Nucleus accumbens (tissue), 56 donors: ENCODE measurements around the gene APLN.
A peak's percentile ranks its signal among the peaks of the same experiment; 100 is the strongest.

Source experiments
- DNase-seq, 56 donors: peaks; one replicate each; lab custom pipeline; 2025; lab: John Stamatoyannopoulos, UW

APLN gene

DNA sequence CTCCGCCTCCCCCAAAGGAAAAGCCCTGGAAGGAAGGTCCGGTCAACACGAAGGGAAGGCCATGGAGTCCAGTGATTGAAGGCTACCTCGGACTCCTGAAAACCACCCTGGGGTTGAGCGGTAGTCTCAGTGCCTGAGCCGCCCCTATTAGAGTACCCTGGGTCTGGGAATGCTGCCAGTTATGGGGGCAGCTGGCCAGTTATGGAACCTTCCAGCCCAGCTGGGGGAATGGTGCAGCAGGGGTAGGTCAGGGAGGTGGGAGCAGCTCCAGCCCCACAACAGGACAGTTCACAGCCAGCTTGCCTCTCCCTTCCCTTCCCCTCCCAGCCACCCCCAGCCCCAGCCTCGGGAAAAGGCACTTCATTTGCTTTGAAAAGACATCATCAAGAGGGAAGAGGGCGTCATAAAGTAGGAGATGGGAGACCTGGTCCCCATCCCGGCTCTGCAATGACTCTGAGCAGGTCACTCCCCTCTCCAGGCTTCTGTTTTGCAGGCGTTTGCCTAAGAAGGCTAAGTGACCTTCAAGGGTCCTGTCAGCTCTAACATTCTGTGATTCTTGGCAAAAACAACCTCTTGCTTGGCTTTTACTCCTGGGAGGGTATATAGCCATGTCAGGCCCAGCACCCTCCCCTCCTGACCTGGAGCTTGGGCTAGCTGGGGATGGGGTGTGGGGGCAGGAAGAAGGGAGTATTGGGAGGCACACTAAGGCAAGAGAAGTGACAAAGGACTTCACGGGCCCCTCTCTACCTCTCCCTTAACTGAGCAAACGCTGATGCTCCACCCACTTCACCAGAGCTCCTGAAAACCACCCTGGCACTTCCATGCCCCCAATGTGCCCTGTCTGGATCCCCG is 8.0 kb downstream of the APLN start:
- DNase-seq = peak in 10 of 56 donors; percentile 1 to 31 (median 7)

DNA sequence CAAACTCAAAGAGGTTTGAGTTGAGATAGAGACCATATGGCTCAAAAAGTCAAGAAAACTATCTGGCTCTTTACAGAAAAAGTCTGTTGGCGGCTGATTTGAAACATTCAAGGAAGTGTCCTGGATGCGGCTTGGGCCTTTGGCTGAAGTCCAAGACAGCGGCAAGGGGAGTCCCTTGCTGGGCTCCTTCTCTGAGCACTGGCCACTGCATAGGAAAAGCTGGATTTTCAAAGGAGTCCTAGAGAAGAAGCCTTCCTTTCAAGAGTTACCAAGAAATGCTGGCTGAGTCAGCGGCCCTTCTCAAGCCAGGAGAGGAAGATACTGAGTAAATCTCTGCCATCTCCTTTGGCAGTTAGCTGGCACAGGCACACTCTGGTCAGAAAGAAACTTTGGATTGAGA is 12.1 kb downstream of the APLN start:
- peak in 2 of 56 donors; percentile 7 to 8 for DNase-seq

DNA sequence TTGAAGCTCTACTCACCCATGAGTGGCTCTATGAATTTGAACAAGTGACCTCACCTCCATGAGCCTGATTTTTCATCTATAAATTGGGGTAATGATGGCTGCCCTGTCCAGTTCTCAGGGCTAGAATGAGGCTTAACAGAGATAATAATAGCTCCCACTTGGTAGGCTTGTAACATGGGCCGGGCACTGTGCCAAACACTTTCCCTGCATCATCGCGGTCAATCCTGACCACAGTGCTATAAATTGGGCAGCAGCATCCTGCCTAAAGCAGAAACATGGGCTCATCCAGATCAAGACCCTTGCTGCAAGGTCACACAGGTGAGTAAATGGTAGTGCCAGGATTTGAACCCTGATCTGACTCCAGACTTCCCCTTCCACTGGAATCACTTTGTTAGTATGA is 12.8 kb downstream of the APLN start:
- DNase-seq = no peak

GRCh38 chrX:129641469-129641868 is 13.3 kb downstream of the APLN start:
- no peak for DNase-seq

- no peak for DNase-seq
These were observed 14.0 kb downstream of the APLN start for GRCh38 chrX:129640737-129641136.

DNA sequence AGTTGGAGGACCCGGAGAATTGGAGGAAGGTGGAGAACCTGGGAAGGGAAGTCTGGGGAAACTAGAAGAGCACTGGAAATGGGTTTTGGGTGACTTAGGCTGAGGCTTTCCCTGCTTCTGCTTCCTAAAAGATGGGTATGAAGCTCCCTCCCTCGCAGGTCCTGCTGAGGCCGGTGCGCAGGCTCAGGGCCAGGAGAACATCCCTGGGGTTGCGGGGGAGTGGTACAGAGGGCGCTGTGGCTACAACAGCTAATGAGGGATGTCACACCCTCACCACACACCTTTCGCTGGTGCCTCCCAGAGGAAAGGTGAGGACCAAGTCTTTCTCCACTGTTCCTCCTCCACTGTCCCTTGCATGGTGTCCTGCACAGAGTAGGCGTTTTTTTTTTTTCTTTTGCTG is 15.8 kb downstream of the APLN start:
- DNase-seq = no peak

GRCh38 chrX:129637217-129638109 is 17.3 kb downstream of the APLN start:
- peak in 52 of 56 donors; percentile 1 to 82 (median 50) for DNase-seq

DNA sequence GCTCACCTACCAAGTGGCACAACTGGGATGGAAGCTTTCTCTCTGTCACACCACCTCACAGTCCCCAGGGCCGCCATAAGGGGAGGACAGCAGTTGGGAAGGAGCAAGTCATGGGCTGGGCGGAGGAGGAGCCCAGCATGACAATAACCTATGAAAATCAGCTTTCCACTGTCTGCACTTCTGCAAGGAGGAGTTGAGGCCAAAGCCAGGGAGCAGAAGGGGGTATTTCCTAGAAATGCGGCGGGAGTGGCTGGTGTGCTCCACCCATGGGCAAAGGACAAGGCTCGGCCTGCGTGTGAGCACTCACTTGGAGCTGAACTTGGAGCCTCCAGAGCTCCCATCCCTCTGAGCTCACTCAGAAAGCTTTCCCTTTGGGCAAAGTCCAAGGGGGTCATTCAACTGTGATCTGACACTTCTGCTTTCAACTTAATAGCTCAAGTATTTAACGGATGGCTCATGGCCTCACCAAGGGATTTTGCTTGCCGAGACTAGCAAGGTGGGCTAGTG is 18.5 kb downstream of the APLN start:
- no peak for DNase-seq

DNA sequence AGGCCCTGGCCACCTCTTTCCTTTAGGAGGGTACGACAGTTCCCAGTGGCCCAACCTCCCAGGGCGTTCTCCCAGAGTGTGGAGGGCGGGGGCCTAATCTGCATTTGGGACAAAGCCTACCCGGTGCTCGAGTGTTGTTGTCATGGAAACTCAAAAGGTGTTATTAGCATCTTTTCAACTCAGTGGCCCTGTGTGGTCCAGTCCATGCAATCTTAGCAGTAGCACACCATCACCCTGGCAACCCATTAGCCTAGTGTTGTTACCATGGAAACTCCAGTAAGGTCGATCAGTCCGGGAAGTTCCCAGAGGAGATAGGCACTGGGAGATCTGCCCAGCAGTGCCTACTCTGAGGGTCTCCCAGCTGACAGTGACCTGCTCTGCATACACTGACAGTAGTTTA is 20.2 kb downstream of the APLN start:
- DNase-seq = peak in 38 of 56 donors; percentile 1 to 62 (median 25)

DNA sequence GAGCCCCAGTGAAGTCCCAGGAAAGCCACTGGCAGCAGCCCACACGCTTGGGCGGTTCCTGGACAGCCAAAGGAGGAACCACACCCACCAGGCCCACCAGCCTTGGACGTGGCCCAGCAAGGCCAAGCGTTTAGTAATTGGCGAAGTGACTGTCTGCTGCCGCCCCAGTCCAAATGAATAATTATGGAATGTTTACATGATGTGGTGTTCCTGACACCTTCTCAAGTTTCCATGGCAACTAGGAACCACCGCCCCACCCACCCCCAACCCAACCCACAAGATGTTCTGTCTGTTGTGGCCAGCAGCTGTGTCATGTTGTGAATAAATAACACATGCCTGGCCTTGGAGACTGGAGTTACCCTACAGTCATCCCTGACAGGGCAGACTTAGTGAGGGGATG is 22.3 kb downstream of the APLN start:
- no peak for DNase-seq

DNA sequence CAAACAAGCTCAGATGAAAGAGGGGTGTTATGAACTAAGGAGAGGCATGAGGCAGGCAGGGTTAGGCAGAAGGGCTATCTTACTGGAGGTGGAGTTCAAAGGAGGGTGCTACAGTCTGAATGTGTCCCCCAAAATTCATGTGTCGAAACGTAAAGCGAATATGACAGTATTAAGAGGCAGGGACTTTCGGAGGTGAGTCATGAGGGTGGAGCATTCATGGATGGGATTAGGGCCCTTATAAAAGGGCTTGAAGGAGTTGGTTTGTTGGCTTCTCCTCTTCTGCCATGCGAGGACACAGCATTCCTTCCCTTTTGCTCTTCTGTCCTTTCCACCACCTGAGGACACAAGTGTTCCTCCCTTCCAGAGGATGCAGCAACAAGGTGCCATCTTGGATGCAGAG is 22.9 kb downstream of the APLN start:
- DNase-seq = no peak

DNA sequence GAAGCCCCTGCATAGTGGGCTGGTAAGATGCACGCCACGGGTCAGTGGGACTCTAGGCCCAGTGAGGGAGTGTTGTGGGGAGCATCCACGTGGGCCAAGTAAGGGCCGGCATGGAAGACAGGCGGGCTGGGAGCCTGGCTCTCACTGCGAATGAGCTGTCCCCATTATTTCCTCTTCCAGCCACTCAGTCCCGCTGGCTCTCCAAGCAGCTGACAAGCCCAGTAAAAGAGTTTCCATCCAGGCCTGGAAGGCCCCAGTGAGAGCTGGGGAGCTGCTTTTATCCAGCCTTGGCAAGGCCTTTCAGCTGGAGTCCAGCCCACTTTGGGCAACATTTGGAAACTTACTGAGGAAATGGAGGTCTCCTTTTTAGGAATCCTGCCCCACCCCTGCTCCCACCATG is 24.9 kb downstream of the APLN start:
- DNase-seq = peak in 33 of 56 donors; percentile 1 to 63 (median 22)

GRCh38 chrX:129626026-129626425 is 28.7 kb downstream of the APLN start:
- DNase-seq = no peak

GRCh38 chrX:129622757-129623301 is 31.9 kb downstream of the APLN start:
- no peak for DNase-seq

- DNase-seq = no peak
These were observed 35.8 kb downstream of the APLN start for GRCh38 chrX:129618997-129619396.

- DNase-seq = no peak
These were observed 37.3 kb downstream of the APLN start for GRCh38 chrX:129617420-129617819.

DNA sequence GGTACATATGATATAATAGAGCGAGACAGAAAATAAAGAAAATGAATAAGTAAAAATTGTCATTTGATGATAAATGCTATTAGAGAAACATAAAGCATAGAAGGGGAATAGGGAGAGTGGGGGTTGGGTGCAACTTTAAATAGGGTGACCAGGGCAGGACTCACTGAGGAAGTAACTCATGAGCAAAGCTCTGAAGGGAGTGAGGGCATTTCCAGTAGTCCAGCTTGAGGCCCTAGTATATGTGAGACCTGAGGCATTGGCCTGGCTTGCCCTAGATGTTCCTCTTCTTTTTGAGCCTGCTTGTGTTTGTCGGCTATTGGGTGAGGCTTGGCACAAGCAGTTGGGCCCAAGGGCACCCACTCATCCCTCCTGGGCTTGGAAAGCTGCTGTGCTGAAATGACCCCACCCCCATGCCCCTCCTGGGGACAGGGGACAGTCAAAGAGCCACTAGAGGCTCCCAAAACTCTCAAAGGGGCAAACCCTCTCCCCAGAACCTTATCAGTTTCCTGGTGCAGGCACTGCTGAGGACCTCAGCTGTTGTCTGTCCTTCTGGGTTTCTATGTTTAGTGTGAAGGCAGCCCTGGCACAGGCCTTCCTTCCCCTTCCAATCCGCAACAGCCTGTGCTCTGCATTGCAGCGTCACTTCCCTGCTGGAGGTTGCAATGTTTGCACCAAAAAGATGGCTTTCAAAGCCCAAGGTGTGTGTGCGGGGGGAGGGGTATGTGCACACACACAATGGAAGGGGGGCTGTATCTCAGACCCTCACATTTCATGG is 40.1 kb downstream of the APLN start:
- DNase-seq = no peak

DNA sequence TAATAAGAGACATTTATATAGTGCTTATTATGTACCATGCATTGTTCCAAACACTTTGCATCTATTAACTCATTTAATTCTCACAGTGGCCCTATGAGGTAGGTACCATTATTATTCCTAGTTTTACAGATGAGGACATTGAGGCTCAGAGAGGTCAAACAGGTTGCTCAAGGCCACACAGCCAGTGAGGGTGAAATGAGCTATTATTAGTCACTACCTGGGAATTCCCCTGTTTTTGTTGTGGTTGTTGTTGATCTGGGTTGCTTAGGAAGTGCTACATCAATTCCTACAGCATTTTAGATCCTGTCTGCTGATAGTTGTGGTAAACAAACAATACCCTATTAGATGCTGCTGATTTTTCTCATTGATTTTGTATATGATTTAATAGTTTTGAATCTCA is 41.2 kb downstream of the APLN start:
- DNase-seq = no peak

GRCh38 chrX:129612396-129612795 is 42.4 kb downstream of the APLN start:
- DNase-seq = no peak

- DNase-seq = no peak
These were observed 45.4 kb downstream of the APLN start for GRCh38 chrX:129609395-129609794.
